ENCODE results near the gene ENTPD8. TPM values are rescaled to one million over a fixed set of nuclear protein-coding genes. Genes with fewer than 3 reads are reported as not detected.

Gene ENTPD8
- total RNA-seq, 2 experiments from 2014 or later: not detected

GRCh38 chr9:137487454-137488326, 46.5 kb upstream of the ENTPD8 start:
- H3K9me3 Mint-ChIP-seq: no peaks in the 10 kb centered on the region

GRCh38 chr9:137486545-137487453, 45.6 kb upstream of the ENTPD8 start:
- intact Hi-C loops (cut with micrococcal nuclease): no loop called here
- DNase-seq: no peak
- ATAC-seq: no peak
- Mint-ChIP-seq H3K4me3 (no peak overlapping the region), H3K36me3 (ENCODE audit: low read depth) (no peaks in the 10 kb centered on the region), H3K4me1 (ENCODE audit: low read depth) (peaks cover 6% of the 10 kb centered on the region), H3K27me3 (no peaks in the 10 kb centered on the region), H3K27ac (no peak overlapping the region), H3K9me3 (no peaks in the 10 kb centered on the region)
- no peak for TF ChIP-seq CTCF (IDR thresholded peaks at IDR 0.05)
- CTCF ChIA-PET: no interaction called here
- POLR2A ChIA-PET: interaction anchor here (0.6 kb wide), 1 partner anchor 276 kb away, joined by 3 read pairs; no protein-coding TSS in a partner anchor

More at GRCh38 chr9:137487454-137488326, 46.5 kb upstream of the ENTPD8 start:
- TF ChIP-seq CTCF (IDR thresholded peaks at IDR 0.05): no peak
- POLR2A ChIA-PET: no interaction called here
- DNase-seq (no peak), ATAC-seq (no peak)
- Mint-ChIP-seq H3K4me1 (ENCODE audit: low read depth) (peaks cover 2% of the 10 kb centered on the region), H3K4me3 (no peak overlapping the region), H3K36me3 (ENCODE audit: low read depth) (no peaks in the 10 kb centered on the region), H3K27me3 (no peaks in the 10 kb centered on the region), H3K27ac (no peak overlapping the region)
- intact Hi-C loops (cut with micrococcal nuclease): no loop called here
- CTCF ChIA-PET: no interaction called here

GRCh38 chr9:137486141-137486490, 45.0 kb upstream of the ENTPD8 start:
- no peak overlapping the region for H3K27ac Mint-ChIP-seq
- H3K4me3 Mint-ChIP-seq: no peak overlapping the region
- peaks cover 7% of the 10 kb centered on the region for H3K4me1 Mint-ChIP-seq (ENCODE audit: low read depth)
- H3K27me3 Mint-ChIP-seq: no peaks in the 10 kb centered on the region
- TF ChIP-seq CTCF (IDR thresholded peaks at IDR 0.05): no peak
- ChIA-PET POLR2A (interaction anchor here (0.6 kb wide), 1 partner anchor 276 kb away, joined by 3 read pairs; no protein-coding TSS in a partner anchor), CTCF (no interaction called here)
- DNase-seq (no peak), ATAC-seq (no peak)
- H3K9me3 Mint-ChIP-seq: no peaks in the 10 kb centered on the region
- H3K36me3 Mint-ChIP-seq (ENCODE audit: low read depth): no peaks in the 10 kb centered on the region
- intact Hi-C loops (cut with micrococcal nuclease): no loop called here

GRCh38 chr9:137485343-137486140, 44.4 kb upstream of the ENTPD8 start:
- no peak overlapping the region for H3K4me3 Mint-ChIP-seq
- intact Hi-C loops (cut with micrococcal nuclease): no loop called here
- no peak for ATAC-seq
- no peak overlapping the region for H3K27ac Mint-ChIP-seq
- peaks cover 7% of the 10 kb centered on the region for H3K4me1 Mint-ChIP-seq (ENCODE audit: low read depth)
- POLR2A ChIA-PET: interaction anchor here (0.6 kb wide), 1 partner anchor 275 kb away, joined by 3 read pairs; no protein-coding TSS in a partner anchor
- H3K9me3 Mint-ChIP-seq: no peaks in the 10 kb centered on the region
- no peaks in the 10 kb centered on the region for H3K36me3 Mint-ChIP-seq (ENCODE audit: low read depth)
- CTCF ChIA-PET: no interaction called here
- no peaks in the 10 kb centered on the region for H3K27me3 Mint-ChIP-seq
- no peak for TF ChIP-seq CTCF (IDR thresholded peaks at IDR 0.05)
- DNase-seq: no peak
